DMS153 (cell line): Measurements from ENCODE around the gene DDIAS.
A peak's percentile ranks its signal among the peaks of the same experiment; 100 is the strongest.
"Not testable (repeated sequence)": the region's sequence is repeated elsewhere in the genome, so short reads cannot be mapped to it uniquely, and the experiment has no call there.

ENCODE experiments used
- DNase-seq: peaks from one replicate; lab custom pipeline; 2025; lab: John Stamatoyannopoulos, UW

DDIAS gene

GRCh38 chr11:82927264-82927880, 25.8 kb downstream of the DDIAS start:
- DNase-seq: peak; percentile 25

GRCh38 chr11:82929121-82929520, 27.6 kb downstream of the DDIAS start:
- DNase-seq: no peak

- no peak for DNase-seq
These were observed 28.7 kb downstream of the DDIAS start for GRCh38 chr11:82930229-82930628.

- no peak for DNase-seq
These were observed 29.2 kb downstream of the DDIAS start for GRCh38 chr11:82930734-82931133.

GRCh38 chr11:82932564-82932963, 31.0 kb downstream of the DDIAS start:
- DNase-seq: no peak

- no peak for DNase-seq
These were observed 34.7 kb downstream of the DDIAS start for GRCh38 chr11:82936261-82936660.

- DNase-seq: no peak
These were observed 36.0 kb downstream of the DDIAS start for GRCh38 chr11:82937554-82937953.

- no peak for DNase-seq
These were observed 37.9 kb downstream of the DDIAS start for GRCh38 chr11:82939456-82939855.

GRCh38 chr11:82942376-82942775, 40.8 kb downstream of the DDIAS start:
- DNase-seq: no peak

GRCh38 chr11:82943430-82943829, 41.9 kb downstream of the DDIAS start:
- DNase-seq: not testable (repeated sequence)

GRCh38 chr11:82944198-82944597, 42.7 kb downstream of the DDIAS start:
- DNase-seq: no peak

GRCh38 chr11:82945041-82945440, 43.5 kb downstream of the DDIAS start:
- not testable (repeated sequence) for DNase-seq

- no peak for DNase-seq
These were observed 44.1 kb downstream of the DDIAS start for GRCh38 chr11:82945682-82946081.

GRCh38 chr11:82949352-82949751, 47.8 kb downstream of the DDIAS start:
- no peak for DNase-seq

GRCh38 chr11:82950502-82950901, 49.0 kb downstream of the DDIAS start:
- not testable (repeated sequence) for DNase-seq

- DNase-seq: peak; percentile 70
These were observed 54.4 kb downstream of the DDIAS start for GRCh38 chr11:82955736-82956453.

GRCh38 chr11:82959987-82960778, 58.6 kb downstream of the DDIAS start:
- DNase-seq: no peak

- no peak for DNase-seq
These were observed 59.2 kb downstream of the DDIAS start for GRCh38 chr11:82960779-82961143.

GRCh38 chr11:82962021-82962420, 60.5 kb downstream of the DDIAS start:
- DNase-seq: not testable (repeated sequence)

GRCh38 chr11:82967381-82967780, 65.8 kb downstream of the DDIAS start:
- DNase-seq: no peak

- DNase-seq: no peak
These were observed 68.3 kb downstream of the DDIAS start for GRCh38 chr11:82969811-82970210.

- not testable (repeated sequence) for DNase-seq
These were observed 69.1 kb downstream of the DDIAS start for GRCh38 chr11:82970507-82971083.

- not testable (repeated sequence) for DNase-seq
These were observed 70.0 kb downstream of the DDIAS start for GRCh38 chr11:82971519-82971946.
